Measurements from ENCODE around the gene PORCN. TPM values are rescaled to one million over a fixed set of nuclear protein-coding genes. Genes with fewer than 3 reads are reported as not detected.
"Not testable (repeated sequence)": the region's sequence is repeated elsewhere in the genome, so short reads cannot be mapped to it uniquely, and the experiment has no call there.

Gene PORCN
- total RNA-seq, 2 donors from 2014 or later, result 19.4 to 20.3 TPM

- Mint-ChIP-seq H3K27me3 (ENCODE audit: low read depth) (no peaks in the 10 kb centered on the region), H3K36me3 (ENCODE audit: insufficient read depth in 2 of 2) (peaks cover 6% of the 10 kb centered on the region in 2 donors), H3K4me1 (ENCODE audit: low read depth) (peaks cover 18% of the 10 kb centered on the region), H3K4me3 (peak overlapping the region; percentile 86 to 91), H3K27ac (peak overlapping the region; percentile 95), H3K9me3 (no peaks in the 10 kb centered on the region)
- DNase-seq (no peak), ATAC-seq (replicated peaks in 1 of 2) (no peak)
Measured at GRCh38 chrX:48520976-48521352, 12.2 kb downstream of the PORCN start.

- Mint-ChIP-seq H3K27ac (peak within 1 kb of the TSS; percentile 95), H3K4me3 (peak within 1 kb of the TSS; percentile 86 to 91), H3K36me3 (ENCODE audit: insufficient read depth in 2 of 2) (peaks cover 8 to 11% of the 10 kb centered on the region in 2 donors), H3K27me3 (ENCODE audit: low read depth) (no peaks in the 10 kb centered on the region), H3K9me3 (no peaks in the 10 kb centered on the region), H3K4me1 (ENCODE audit: low read depth) (peaks cover 22% of the 10 kb centered on the region)
- DNase-seq (peak; percentile 94 to 95), ATAC-seq (replicated peaks in 1 of 2) (peak; percentile 95 to 96)
Measured at GRCh38 chrX:48521353-48522243, 12.8 kb downstream of the PORCN start, which contains the start of gene EBP. EBP (plus strand) TSS chrX:48521808; CDS start chrX:48523772, 1,964 bp downstream.

GRCh38 chrX:48522291-48522690, 13.5 kb downstream of the PORCN start:
- Mint-ChIP-seq H3K4me3 (peak overlapping the region; percentile 86 to 91), H3K27me3 (ENCODE audit: low read depth) (no peaks in the 10 kb centered on the region), H3K36me3 (ENCODE audit: insufficient read depth in 2 of 2) (peaks cover 9 to 14% of the 10 kb centered on the region in 2 donors), H3K27ac (peak overlapping the region; percentile 91), H3K9me3 (no peaks in the 10 kb centered on the region), H3K4me1 (ENCODE audit: low read depth) (peaks cover 24% of the 10 kb centered on the region)
- no peak for ATAC-seq (replicated peaks in 1 of 2)
- DNase-seq, result no peak

DNA sequence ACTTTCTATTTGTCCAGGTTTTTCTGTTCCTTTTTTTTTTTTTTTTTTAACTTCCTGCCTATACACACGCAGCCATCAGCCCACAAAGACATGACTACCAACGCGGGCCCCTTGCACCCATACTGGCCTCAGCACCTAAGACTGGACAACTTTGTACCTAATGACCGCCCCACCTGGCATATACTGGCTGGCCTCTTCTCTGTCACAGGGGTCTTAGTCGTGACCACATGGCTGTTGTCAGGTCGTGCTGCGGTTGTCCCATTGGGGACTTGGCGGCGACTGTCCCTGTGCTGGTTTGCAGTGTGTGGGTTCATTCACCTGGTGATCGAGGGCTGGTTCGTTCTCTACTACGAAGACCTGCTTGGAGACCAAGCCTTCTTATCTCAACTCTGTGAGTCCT, 14.9 kb downstream of the PORCN start:
- no peak for DNase-seq
- Mint-ChIP-seq H3K4me1 (ENCODE audit: low read depth) (peaks cover 24% of the 10 kb centered on the region), H3K4me3 (peak overlapping the region; percentile 55 to 60), H3K36me3 (ENCODE audit: insufficient read depth in 2 of 2) (peaks cover 15 to 25% of the 10 kb centered on the region in 2 donors), H3K9me3 (no peaks in the 10 kb centered on the region), H3K27ac (peak overlapping the region; percentile 8), H3K27me3 (ENCODE audit: low read depth) (no peaks in the 10 kb centered on the region)
- ATAC-seq (replicated peaks in 1 of 2), result no peak

- not testable (repeated sequence) for H3K27ac Mint-ChIP-seq; H3K27me3 Mint-ChIP-seq (ENCODE audit: low read depth); DNase-seq; H3K9me3 Mint-ChIP-seq; H3K4me3 Mint-ChIP-seq; ATAC-seq (replicated peaks in 1 of 2)
- Mint-ChIP-seq H3K4me1 (ENCODE audit: low read depth) (peaks cover 19% of the 10 kb centered on the region), H3K36me3 (ENCODE audit: insufficient read depth in 2 of 2) (peaks cover 17 to 29% of the 10 kb centered on the region in 2 donors)
Measured at GRCh38 chrX:48525853-48526252, 17.1 kb downstream of the PORCN start.

DNA sequence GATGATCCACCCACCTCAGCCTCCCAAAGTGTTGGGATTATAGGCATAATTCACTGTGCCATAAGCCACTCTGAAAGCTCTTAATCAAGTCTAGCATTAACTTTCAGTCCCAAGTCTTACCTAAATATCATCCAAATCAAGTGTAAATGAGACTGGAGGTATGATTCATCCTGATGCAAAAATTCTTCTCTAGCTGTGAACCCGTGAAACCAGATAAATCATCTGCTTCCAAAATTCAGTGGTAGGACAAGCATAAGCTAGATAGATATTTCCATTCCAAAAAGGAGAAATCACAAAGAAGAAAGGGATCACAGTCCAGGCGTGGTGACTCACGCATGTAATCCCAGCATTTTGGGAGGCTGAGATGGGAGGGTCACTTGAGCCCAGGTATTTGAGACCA, 21.9 kb downstream of the PORCN start:
- Mint-ChIP-seq H3K4me3 (peak overlapping the region in 1 of 2 donors; percentile 33), H3K9me3 (no peaks in the 10 kb centered on the region), H3K27ac (no peak overlapping the region), H3K4me1 (ENCODE audit: low read depth) (peaks cover 16% of the 10 kb centered on the region), H3K36me3 (ENCODE audit: insufficient read depth in 2 of 2) (peaks cover 11 to 23% of the 10 kb centered on the region in 2 donors), H3K27me3 (ENCODE audit: low read depth) (no peaks in the 10 kb centered on the region)
- DNase-seq (no peak), ATAC-seq (replicated peaks in 1 of 2) (no peak)

- Mint-ChIP-seq H3K9me3 (no peaks in the 10 kb centered on the region), H3K27ac (peak overlapping the region; percentile 80), H3K4me3 (peak overlapping the region in 1 of 2 donors; percentile 66), H3K36me3 (ENCODE audit: insufficient read depth in 2 of 2) (peaks cover 11 to 20% of the 10 kb centered on the region in 2 donors), H3K4me1 (ENCODE audit: low read depth) (peaks cover 13% of the 10 kb centered on the region), H3K27me3 (ENCODE audit: low read depth) (no peaks in the 10 kb centered on the region)
- ATAC-seq (replicated peaks in 1 of 2), result peak; percentile 55 to 78
- DNase-seq, result peak; percentile 14 to 17
Measured at GRCh38 chrX:48531358-48531959, 22.7 kb downstream of the PORCN start.

GRCh38 chrX:48532161-48532560, 23.4 kb downstream of the PORCN start:
- DNase-seq (no peak), ATAC-seq (replicated peaks in 1 of 2) (no peak)
- peaks cover 8 to 16% of the 10 kb centered on the region in 2 donors for H3K36me3 Mint-ChIP-seq (ENCODE audit: insufficient read depth in 2 of 2)

DNA sequence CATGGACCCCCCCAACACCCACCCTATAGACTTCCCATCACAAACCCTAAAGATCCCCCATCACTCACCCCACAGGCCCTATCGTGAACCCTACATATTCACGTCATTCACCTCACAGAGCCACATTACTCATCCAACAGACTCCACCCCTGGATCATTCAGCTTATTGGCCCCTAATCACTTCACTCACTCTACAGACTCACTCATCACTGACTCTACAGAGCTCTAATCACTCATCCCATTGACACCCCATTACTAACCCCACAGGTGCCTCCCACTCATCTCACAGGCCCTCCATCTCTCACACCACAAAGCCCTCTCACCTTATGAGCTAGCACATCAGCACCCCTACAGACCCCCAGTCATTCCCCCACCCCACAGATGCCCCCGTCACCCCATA, 24.4 kb downstream of the PORCN start:
- Mint-ChIP-seq H3K4me1 (ENCODE audit: low read depth) (peaks cover 10% of the 10 kb centered on the region), H3K27ac (no peak overlapping the region), H3K9me3 (no peaks in the 10 kb centered on the region), H3K36me3 (ENCODE audit: insufficient read depth in 2 of 2) (peaks cover 7 to 9% of the 10 kb centered on the region in 2 donors), H3K27me3 (ENCODE audit: low read depth) (no peaks in the 10 kb centered on the region), H3K4me3 (no peak overlapping the region)
- ATAC-seq (replicated peaks in 1 of 2) (peak in 1 of 2 donors; percentile 37), DNase-seq (no peak)

More at GRCh38 chrX:48532161-48532560, 23.4 kb downstream of the PORCN start:
- Mint-ChIP-seq H3K27ac (peak overlapping the region; percentile 80), H3K9me3 (no peaks in the 10 kb centered on the region), H3K4me3 (peak overlapping the region in 1 of 2 donors; percentile 66), H3K4me1 (ENCODE audit: low read depth) (peaks cover 10% of the 10 kb centered on the region), H3K27me3 (ENCODE audit: low read depth) (no peaks in the 10 kb centered on the region)

DNA sequence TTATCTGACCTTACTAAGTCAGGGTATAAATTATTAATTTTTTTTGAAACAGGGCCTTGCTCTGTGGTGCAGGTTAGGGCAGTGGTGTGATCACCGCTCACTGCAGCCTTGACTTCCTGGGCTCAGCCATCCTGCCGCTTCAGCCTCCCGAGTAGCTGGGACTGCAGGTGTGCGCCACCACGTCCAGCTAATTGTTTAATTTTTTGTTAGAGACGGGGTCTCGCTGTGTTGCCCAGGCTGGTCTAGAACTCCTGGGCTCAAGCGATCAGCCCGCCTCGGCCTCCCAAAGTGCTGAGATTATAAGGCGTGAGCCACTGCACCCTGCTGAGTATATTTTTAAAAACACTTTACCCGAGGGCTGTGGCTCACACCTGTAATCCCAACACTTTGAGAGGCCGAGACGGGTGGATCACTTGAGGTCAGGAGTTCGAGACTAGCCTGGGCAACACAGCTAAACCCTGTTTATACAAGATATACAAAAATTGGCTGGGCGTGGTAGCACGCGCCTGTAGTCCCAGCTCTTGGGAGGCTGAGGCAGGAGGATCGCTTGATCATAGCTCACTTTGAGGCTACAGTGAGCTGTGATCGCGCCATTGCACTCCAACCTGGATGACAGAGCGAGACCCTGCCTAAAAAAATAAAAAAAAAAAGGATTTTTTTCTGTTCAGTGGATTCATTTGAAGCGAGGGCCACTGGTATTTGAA, 30.0 kb downstream of the PORCN start:
- no peak overlapping the region for H3K27ac Mint-ChIP-seq
- H3K4me1 Mint-ChIP-seq (ENCODE audit: low read depth), result peaks cover 17% of the 10 kb centered on the region
- no peaks in the 10 kb centered on the region for H3K27me3 Mint-ChIP-seq (ENCODE audit: low read depth)
- peak overlapping the region; percentile 82 to 99 for H3K4me3 Mint-ChIP-seq
- ATAC-seq (replicated peaks in 1 of 2) (no peak), DNase-seq (no peak)
- H3K9me3 Mint-ChIP-seq, result no peaks in the 10 kb centered on the region
- peaks cover 3 to 6% of the 10 kb centered on the region in 2 donors for H3K36me3 Mint-ChIP-seq (ENCODE audit: insufficient read depth in 2 of 2)

DNA sequence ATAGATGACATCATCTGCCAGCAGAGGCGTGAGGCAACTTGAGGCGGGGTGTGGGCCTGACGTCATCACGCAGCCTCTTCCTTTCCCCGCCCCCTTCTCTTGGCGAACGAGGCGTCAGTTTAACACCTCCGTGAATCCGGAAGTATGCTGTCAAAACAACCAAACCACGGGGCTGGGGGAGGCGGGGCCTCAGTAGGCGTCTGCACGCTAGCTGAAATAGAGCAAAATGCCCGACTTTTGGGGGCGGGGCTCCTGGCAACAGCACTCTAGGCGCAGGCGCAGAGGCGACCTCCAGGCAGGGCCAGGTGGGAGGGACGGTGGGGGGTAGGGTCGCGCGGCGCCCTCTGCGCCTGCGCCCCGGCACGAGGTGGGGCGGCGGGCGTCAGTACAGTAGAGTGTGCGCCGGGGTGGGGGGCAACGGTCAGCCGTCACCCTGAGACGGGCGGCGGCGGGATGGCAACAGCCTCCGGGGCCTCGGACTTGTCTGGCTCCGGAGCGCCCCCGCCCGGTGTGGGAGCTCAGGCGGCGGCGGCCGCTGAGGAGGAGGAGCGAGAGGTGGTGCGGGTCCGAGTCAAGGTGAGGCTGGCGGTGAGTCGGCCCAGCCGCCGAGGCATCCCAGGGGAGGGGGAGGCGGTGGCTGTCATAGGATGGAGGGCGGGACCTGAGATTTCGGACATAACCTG, 30.7 kb downstream of the PORCN start, which contains the start of gene TBC1D25:
Gene TBC1D25 (plus strand): TSS at position 370 of the 683 bp plus-strand sequence. CDS start 84 bp downstream, at position 454.
- peak; percentile 87 to 88 for ATAC-seq (replicated peaks in 1 of 2)
- DNase-seq, result peak; percentile 94 to 97
- H3K36me3 Mint-ChIP-seq (ENCODE audit: insufficient read depth in 2 of 2), result peaks cover 3 to 6% of the 10 kb centered on the region in 2 donors
- H3K27me3 Mint-ChIP-seq (ENCODE audit: low read depth), result no peaks in the 10 kb centered on the region
- peak within 1 kb of the TSS; percentile 95 for H3K27ac Mint-ChIP-seq
- H3K4me1 Mint-ChIP-seq (ENCODE audit: low read depth), result peaks cover 17% of the 10 kb centered on the region
- peak within 1 kb of the TSS; percentile 82 to 99 for H3K4me3 Mint-ChIP-seq
- no peaks in the 10 kb centered on the region for H3K9me3 Mint-ChIP-seq

GRCh38 chrX:48540028-48540375, 31.2 kb downstream of the PORCN start:
- ATAC-seq (replicated peaks in 1 of 2) (peak; percentile 54 to 65), DNase-seq (peak in 1 of 2 donors; percentile 61)
- Mint-ChIP-seq H3K4me3 (peak overlapping the region; percentile 82 to 99), H3K27me3 (ENCODE audit: low read depth) (no peaks in the 10 kb centered on the region), H3K27ac (peak overlapping the region; percentile 95), H3K9me3 (no peaks in the 10 kb centered on the region), H3K4me1 (ENCODE audit: low read depth) (peaks cover 17% of the 10 kb centered on the region), H3K36me3 (ENCODE audit: insufficient read depth in 2 of 2) (peaks cover 3 to 6% of the 10 kb centered on the region in 2 donors)
